Measurements from ENCODE around the gene PDCD7. TPM values are rescaled to one million over a fixed set of nuclear protein-coding genes. Genes with fewer than 3 reads are reported as not detected.

The PDCD7 gene
- total RNA-seq, 1 experiment from 2014 or later: 23.5 TPM

DNA sequence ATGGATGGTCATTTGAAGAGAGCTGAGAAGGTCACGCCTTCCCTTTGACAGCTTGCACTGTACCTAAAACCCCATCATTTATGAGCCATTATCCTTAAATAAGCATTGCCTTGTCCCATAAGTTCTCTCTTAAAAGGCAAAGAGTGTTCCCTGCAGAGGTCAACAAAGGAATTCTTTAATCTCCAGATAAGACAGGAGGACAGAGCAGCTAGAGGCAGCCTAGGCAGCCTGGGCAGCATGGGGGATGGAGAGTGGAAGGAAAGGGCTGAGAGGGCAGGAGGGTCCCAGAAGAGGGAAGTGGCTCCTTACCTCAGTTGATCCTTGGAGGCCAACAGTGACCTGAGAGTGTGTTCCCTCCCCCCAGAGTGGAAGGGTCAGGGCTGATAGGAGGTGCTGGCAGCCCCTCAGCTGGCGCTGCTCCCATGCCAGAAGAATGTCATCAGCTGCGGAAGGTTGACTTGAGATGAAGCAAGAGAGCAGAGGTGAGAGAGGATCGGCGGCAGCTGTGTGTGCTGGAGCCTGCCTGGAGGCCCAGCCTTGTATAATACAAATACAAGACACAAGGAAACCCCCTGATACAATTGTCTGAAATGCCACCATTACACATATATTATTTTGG, 44.3 kb downstream of the PDCD7 start:
- ATAC-seq (no peak), DNase-seq (ENCODE audit: low spot score) (no peak)
- CTCF ChIA-PET: interaction anchor here (1.0 to 15.1 kb wide), 5 partner anchors 11 to 56 kb away, joined by 3 to 308 read pairs (median 5); no protein-coding TSS in a partner anchor
- Mint-ChIP-seq H3K4me1 (peaks cover 42% of the 10 kb centered on the region), H3K4me3 (no peak overlapping the region), H3K27me3 (ENCODE audit: low read depth) (peaks cover 9% of the 10 kb centered on the region), H3K36me3 (no peaks in the 10 kb centered on the region), H3K9me3 (no peaks in the 10 kb centered on the region), H3K27ac (no peak overlapping the region)
- TF ChIP-seq, protein P1, sequence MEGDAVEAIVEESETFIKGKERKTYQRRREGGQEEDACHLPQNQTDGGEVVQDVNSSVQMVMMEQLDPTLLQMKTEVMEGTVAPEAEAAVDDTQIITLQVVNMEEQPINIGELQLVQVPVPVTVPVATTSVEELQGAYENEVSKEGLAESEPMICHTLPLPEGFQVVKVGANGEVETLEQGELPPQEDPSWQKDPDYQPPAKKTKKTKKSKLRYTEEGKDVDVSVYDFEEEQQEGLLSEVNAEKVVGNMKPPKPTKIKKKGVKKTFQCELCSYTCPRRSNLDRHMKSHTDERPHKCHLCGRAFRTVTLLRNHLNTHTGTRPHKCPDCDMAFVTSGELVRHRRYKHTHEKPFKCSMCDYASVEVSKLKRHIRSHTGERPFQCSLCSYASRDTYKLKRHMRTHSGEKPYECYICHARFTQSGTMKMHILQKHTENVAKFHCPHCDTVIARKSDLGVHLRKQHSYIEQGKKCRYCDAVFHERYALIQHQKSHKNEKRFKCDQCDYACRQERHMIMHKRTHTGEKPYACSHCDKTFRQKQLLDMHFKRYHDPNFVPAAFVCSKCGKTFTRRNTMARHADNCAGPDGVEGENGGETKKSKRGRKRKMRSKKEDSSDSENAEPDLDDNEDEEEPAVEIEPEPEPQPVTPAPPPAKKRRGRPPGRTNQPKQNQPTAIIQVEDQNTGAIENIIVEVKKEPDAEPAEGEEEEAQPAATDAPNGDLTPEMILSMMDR (IDR thresholded peaks at IDR 0.05): no peak
- TF ChIP-seq GABPB1 (CRISPR knock-in tag; IDR thresholded peaks at IDR 0.05): 0 out of 2 replicates have a peak, but pooled peaks have one; percentile 29
- POLR2A ChIA-PET: no interaction called here

DNA sequence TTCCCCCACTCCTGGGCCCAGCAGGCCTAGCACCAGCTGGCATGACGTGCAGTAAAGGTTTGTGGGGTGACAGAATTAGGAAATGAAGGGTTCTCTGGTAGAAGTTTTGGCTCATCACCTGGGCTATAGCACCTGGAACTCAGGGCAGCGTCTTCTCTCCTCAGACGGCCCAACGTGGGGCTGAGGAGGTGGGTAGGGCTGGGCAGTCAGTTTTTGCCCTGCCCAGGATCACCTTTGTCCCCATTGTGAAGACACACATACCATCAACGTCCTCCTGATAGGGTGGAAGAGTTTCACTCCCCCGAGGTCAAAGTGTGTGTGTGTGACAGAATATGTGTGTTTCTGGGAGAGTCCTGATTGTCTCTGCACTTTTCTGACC, 45.0 kb downstream of the PDCD7 start:
- Mint-ChIP-seq H3K27me3 (ENCODE audit: low read depth) (peaks cover 10% of the 10 kb centered on the region), H3K4me1 (peaks cover 48% of the 10 kb centered on the region), H3K4me3 (no peak overlapping the region), H3K27ac (no peak overlapping the region), H3K9me3 (no peaks in the 10 kb centered on the region), H3K36me3 (no peaks in the 10 kb centered on the region)
- no peak for TF ChIP-seq KAT7 (CRISPR knock-in tag; IDR thresholded peaks at IDR 0.05; ENCODE audit: borderline replicate concordance)
- TF ChIP-seq, protein P2, sequence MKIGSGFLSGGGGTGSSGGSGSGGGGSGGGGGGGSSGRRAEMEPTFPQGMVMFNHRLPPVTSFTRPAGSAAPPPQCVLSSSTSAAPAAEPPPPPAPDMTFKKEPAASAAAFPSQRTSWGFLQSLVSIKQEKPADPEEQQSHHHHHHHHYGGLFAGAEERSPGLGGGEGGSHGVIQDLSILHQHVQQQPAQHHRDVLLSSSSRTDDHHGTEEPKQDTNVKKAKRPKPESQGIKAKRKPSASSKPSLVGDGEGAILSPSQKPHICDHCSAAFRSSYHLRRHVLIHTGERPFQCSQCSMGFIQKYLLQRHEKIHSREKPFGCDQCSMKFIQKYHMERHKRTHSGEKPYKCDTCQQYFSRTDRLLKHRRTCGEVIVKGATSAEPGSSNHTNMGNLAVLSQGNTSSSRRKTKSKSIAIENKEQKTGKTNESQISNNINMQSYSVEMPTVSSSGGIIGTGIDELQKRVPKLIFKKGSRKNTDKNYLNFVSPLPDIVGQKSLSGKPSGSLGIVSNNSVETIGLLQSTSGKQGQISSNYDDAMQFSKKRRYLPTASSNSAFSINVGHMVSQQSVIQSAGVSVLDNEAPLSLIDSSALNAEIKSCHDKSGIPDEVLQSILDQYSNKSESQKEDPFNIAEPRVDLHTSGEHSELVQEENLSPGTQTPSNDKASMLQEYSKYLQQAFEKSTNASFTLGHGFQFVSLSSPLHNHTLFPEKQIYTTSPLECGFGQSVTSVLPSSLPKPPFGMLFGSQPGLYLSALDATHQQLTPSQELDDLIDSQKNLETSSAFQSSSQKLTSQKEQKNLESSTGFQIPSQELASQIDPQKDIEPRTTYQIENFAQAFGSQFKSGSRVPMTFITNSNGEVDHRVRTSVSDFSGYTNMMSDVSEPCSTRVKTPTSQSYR (CRISPR knock-in tag; IDR thresholded peaks at IDR 0.05): no peak
- no peak for TF ChIP-seq JAZF1 (CRISPR knock-in tag; IDR thresholded peaks at IDR 0.05)
- TF ChIP-seq, protein P3, sequence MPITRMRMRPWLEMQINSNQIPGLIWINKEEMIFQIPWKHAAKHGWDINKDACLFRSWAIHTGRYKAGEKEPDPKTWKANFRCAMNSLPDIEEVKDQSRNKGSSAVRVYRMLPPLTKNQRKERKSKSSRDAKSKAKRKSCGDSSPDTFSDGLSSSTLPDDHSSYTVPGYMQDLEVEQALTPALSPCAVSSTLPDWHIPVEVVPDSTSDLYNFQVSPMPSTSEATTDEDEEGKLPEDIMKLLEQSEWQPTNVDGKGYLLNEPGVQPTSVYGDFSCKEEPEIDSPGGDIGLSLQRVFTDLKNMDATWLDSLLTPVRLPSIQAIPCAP (CRISPR knock-in tag; IDR thresholded peaks at IDR 0.05): no peak
- TF ChIP-seq ESRRA (CRISPR knock-in tag; IDR thresholded peaks at IDR 0.05; ENCODE audit: borderline replicate concordance): no peak
- TF ChIP-seq, protein P4, sequence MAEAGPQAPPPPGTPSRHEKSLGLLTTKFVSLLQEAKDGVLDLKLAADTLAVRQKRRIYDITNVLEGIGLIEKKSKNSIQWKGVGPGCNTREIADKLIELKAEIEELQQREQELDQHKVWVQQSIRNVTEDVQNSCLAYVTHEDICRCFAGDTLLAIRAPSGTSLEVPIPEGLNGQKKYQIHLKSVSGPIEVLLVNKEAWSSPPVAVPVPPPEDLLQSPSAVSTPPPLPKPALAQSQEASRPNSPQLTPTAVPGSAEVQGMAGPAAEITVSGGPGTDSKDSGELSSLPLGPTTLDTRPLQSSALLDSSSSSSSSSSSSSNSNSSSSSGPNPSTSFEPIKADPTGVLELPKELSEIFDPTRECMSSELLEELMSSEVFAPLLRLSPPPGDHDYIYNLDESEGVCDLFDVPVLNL (CRISPR knock-in tag; IDR thresholded peaks at IDR 0.05; ENCODE audit: borderline replicate concordance, low read depth): no peak
- TF ChIP-seq SP1 (CRISPR knock-in tag; conservative IDR thresholded peaks at IDR 0.05): no peak
- TF ChIP-seq, protein P5, sequence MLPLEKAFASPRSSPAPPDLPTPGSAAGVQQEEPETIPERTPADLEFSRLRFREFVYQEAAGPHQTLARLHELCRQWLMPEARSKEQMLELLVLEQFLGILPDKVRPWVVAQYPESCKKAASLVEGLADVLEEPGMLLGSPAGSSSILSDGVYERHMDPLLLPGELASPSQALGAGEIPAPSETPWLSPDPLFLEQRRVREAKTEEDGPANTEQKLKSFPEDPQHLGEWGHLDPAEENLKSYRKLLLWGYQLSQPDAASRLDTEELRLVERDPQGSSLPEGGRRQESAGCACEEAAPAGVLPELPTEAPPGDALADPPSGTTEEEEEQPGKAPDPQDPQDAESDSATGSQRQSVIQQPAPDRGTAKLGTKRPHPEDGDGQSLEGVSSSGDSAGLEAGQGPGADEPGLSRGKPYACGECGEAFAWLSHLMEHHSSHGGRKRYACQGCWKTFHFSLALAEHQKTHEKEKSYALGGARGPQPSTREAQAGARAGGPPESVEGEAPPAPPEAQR (CRISPR knock-in tag; IDR thresholded peaks at IDR 0.05): no peak
- TF ChIP-seq, protein P6, sequence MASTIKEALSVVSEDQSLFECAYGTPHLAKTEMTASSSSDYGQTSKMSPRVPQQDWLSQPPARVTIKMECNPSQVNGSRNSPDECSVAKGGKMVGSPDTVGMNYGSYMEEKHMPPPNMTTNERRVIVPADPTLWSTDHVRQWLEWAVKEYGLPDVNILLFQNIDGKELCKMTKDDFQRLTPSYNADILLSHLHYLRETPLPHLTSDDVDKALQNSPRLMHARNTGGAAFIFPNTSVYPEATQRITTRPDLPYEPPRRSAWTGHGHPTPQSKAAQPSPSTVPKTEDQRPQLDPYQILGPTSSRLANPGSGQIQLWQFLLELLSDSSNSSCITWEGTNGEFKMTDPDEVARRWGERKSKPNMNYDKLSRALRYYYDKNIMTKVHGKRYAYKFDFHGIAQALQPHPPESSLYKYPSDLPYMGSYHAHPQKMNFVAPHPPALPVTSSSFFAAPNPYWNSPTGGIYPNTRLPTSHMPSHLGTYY (CRISPR knock-in tag; IDR thresholded peaks at IDR 0.05): no peak
- no peak for TF ChIP-seq ZBTB21 (CRISPR knock-in tag; IDR thresholded peaks at IDR 0.05; ENCODE audit: borderline replicate concordance)
- TF ChIP-seq, protein P7, sequence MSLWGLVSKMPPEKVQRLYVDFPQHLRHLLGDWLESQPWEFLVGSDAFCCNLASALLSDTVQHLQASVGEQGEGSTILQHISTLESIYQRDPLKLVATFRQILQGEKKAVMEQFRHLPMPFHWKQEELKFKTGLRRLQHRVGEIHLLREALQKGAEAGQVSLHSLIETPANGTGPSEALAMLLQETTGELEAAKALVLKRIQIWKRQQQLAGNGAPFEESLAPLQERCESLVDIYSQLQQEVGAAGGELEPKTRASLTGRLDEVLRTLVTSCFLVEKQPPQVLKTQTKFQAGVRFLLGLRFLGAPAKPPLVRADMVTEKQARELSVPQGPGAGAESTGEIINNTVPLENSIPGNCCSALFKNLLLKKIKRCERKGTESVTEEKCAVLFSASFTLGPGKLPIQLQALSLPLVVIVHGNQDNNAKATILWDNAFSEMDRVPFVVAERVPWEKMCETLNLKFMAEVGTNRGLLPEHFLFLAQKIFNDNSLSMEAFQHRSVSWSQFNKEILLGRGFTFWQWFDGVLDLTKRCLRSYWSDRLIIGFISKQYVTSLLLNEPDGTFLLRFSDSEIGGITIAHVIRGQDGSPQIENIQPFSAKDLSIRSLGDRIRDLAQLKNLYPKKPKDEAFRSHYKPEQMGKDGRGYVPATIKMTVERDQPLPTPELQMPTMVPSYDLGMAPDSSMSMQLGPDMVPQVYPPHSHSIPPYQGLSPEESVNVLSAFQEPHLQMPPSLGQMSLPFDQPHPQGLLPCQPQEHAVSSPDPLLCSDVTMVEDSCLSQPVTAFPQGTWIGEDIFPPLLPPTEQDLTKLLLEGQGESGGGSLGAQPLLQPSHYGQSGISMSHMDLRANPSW (CRISPR knock-in tag; conservative IDR thresholded peaks at IDR 0.05; ENCODE audit: low read depth): no peak
- TF ChIP-seq PRRX2 (CRISPR knock-in tag; IDR thresholded peaks at IDR 0.05): no peak
- TF ChIP-seq ZNF232 (CRISPR knock-in tag; IDR thresholded peaks at IDR 0.05): no peak
- TF ChIP-seq ZNF219 (CRISPR knock-in tag; IDR thresholded peaks at IDR 0.05; ENCODE audit: borderline replicate concordance): no peak
- TF ChIP-seq, protein P8, sequence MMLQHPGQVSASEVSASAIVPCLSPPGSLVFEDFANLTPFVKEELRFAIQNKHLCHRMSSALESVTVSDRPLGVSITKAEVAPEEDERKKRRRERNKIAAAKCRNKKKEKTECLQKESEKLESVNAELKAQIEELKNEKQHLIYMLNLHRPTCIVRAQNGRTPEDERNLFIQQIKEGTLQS (CRISPR knock-in tag; conservative IDR thresholded peaks at IDR 0.05): no peak
- TF ChIP-seq, protein P9, sequence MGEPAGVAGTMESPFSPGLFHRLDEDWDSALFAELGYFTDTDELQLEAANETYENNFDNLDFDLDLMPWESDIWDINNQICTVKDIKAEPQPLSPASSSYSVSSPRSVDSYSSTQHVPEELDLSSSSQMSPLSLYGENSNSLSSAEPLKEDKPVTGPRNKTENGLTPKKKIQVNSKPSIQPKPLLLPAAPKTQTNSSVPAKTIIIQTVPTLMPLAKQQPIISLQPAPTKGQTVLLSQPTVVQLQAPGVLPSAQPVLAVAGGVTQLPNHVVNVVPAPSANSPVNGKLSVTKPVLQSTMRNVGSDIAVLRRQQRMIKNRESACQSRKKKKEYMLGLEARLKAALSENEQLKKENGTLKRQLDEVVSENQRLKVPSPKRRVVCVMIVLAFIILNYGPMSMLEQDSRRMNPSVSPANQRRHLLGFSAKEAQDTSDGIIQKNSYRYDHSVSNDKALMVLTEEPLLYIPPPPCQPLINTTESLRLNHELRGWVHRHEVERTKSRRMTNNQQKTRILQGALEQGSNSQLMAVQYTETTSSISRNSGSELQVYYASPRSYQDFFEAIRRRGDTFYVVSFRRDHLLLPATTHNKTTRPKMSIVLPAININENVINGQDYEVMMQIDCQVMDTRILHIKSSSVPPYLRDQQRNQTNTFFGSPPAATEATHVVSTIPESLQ (CRISPR knock-in tag; IDR thresholded peaks at IDR 0.05): no peak
- POLR2A ChIA-PET: no interaction called here
- DNase-seq (ENCODE audit: low spot score) (no peak), ATAC-seq (no peak)
- CTCF ChIA-PET: interaction anchor here (1.0 to 15.1 kb wide), 5 partner anchors 11 to 55 kb away, joined by 3 to 308 read pairs (median 5); no protein-coding TSS in a partner anchor
